ENCODE data around the gene ATRX.

DNA sequence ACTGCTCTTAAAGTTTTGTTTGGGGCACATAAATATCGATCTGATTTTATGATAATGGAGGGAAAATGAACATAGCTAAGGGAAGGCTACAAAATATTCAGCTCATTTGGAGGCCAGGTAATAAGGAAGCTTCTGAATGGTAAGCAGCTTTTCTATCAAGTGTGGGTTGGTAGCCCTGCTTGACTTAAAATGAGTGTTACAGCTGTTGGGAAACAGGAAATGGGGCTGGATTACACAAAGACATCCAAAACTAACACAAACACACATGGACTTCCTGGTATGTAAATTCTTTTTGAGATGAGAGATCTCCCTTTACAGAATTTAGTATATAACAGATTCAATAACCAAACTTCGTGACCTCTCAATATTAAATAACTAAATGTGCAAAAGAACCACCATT is 280.8 kb downstream of the ATRX start:
- TF ChIP-seq, protein P1, sequence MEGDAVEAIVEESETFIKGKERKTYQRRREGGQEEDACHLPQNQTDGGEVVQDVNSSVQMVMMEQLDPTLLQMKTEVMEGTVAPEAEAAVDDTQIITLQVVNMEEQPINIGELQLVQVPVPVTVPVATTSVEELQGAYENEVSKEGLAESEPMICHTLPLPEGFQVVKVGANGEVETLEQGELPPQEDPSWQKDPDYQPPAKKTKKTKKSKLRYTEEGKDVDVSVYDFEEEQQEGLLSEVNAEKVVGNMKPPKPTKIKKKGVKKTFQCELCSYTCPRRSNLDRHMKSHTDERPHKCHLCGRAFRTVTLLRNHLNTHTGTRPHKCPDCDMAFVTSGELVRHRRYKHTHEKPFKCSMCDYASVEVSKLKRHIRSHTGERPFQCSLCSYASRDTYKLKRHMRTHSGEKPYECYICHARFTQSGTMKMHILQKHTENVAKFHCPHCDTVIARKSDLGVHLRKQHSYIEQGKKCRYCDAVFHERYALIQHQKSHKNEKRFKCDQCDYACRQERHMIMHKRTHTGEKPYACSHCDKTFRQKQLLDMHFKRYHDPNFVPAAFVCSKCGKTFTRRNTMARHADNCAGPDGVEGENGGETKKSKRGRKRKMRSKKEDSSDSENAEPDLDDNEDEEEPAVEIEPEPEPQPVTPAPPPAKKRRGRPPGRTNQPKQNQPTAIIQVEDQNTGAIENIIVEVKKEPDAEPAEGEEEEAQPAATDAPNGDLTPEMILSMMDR (IDR thresholded peaks at IDR 0.05) = no peak
- TF ChIP-seq POLR2AphosphoS5 (IDR thresholded peaks at IDR 0.05) = no peak
